GM12878 (cell line): ENCODE data around the gene CYP4V2.

ENCODE experiments used
- EGR1 ChIP-seq, 2 experiments: IDR thresholded peaks; 1 replicate in 1 of 2; 2 replicates in 1 of 2; pipeline ENCODE4 v1.6.1; 2011 to 2012; ENCODE audit warnings: low read depth in 2 of 2, low read length in 2 of 2, borderline replicate concordance in 1 of 2, mild to moderate bottlenecking in 1 of 2, moderate library complexity in 1 of 2
- FOS ChIP-seq: IDR thresholded peaks from 3 replicates; pipeline ENCODE4 v1.6.1; 2011; ENCODE audit warnings: borderline replicate concordance; ENCODE audit not compliant: insufficient read length; ENCODE audit errors: extremely low read depth
- HDGF ChIP-seq: fragments of 450-650 bp; IDR thresholded peaks from 2 replicates; pipeline ENCODE4 v1.6.1; 2016; ENCODE audit warnings: antibody characterized with exemption
- MEF2A ChIP-seq: IDR thresholded peaks from 2 replicates; pipeline ENCODE4 v1.6.1; 2011; ENCODE audit warnings: low read depth, mild to moderate bottlenecking, low read length, moderate library complexity; ENCODE audit not compliant: insufficient read depth
- NFYB ChIP-seq: IDR thresholded peaks from 2 replicates; pipeline ENCODE4 v1.6.1; 2011; ENCODE audit warnings: low read depth, mild to moderate bottlenecking, low read length, improper control_type of control experiment, moderate library complexity; ENCODE audit not compliant: insufficient read depth
- YY1 ChIP-seq: IDR thresholded peaks from 2 replicates; pipeline ENCODE4 v1.6.1; 2011; ENCODE audit warnings: low read depth, mild to moderate bottlenecking, low read length
- TF ChIP-seq, protein P1 (sequence below), 3 experiments: IDR thresholded peaks in 2 of 3; conservative IDR thresholded peaks in 1 of 3; 2 replicates each; pipeline ENCODE4 v1.5.1; 2011; ENCODE audit warnings: low read depth in 3 of 3, low read length in 3 of 3, mild to moderate bottlenecking in 3 of 3, control low read depth in 2 of 3, moderate library complexity in 2 of 3, inconsistent platforms in 1 of 3, mixed read lengths in 1 of 3; ENCODE audit not compliant: control insufficient read depth in 2 of 3, insufficient read depth in 1 of 3; ENCODE audit errors: extremely low read depth in 1 of 3

GRCh38 chr4:186151499-186151898, 39.9 kb upstream of the CYP4V2 start:
- TF ChIP-seq YY1 (no peak), MEF2A (no peak), HDGF (no peak), EGR1 (IDR thresholded peaks at IDR 0.05; ENCODE audit: borderline replicate concordance in 1 of 2, low read depth in 2 of 2, low read length in 2 of 2) (no peak), FOS (no peak), NFYB (no peak)
- TF ChIP-seq, protein P1, sequence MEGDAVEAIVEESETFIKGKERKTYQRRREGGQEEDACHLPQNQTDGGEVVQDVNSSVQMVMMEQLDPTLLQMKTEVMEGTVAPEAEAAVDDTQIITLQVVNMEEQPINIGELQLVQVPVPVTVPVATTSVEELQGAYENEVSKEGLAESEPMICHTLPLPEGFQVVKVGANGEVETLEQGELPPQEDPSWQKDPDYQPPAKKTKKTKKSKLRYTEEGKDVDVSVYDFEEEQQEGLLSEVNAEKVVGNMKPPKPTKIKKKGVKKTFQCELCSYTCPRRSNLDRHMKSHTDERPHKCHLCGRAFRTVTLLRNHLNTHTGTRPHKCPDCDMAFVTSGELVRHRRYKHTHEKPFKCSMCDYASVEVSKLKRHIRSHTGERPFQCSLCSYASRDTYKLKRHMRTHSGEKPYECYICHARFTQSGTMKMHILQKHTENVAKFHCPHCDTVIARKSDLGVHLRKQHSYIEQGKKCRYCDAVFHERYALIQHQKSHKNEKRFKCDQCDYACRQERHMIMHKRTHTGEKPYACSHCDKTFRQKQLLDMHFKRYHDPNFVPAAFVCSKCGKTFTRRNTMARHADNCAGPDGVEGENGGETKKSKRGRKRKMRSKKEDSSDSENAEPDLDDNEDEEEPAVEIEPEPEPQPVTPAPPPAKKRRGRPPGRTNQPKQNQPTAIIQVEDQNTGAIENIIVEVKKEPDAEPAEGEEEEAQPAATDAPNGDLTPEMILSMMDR (IDR thresholded peaks at IDR 0.05 in 2 of 3, conservative IDR thresholded peaks at IDR 0.05 in 1 of 3; ENCODE audit: control insufficient read depth in 2 of 3, extremely low read depth in 1 of 3, insufficient read depth in 1 of 3, low read depth in 3 of 3, low read length in 3 of 3), result no peak
